SU-DHL-6 (cell line): Measurements from ENCODE around the gene PDE8B.
"Not testable (repeated sequence)": the region's sequence is repeated elsewhere in the genome, so short reads cannot be mapped to it uniquely, and the experiment has no call there.

Source experiments
- H2AFZ ChIP-seq: fragments of 200-600 bp; sonication (generic); 2 replicates; pipeline ENCODE4 v1.6.1; 2014; ENCODE audit warnings: low read depth, mild to moderate bottlenecking, moderate library complexity, mixed read lengths, antibody characterized with exemption, low read length; ENCODE audit not compliant: severe bottlenecking
- H3F3A ChIP-seq: fragments of 200-600 bp; shearing (Covaris generic); 2 replicates; pipeline ENCODE4 v1.6.0; 2016; ENCODE audit warnings: antibody characterized with exemption, mild to moderate bottlenecking; ENCODE audit not compliant: insufficient read depth
- H3K27ac ChIP-seq: fragments of 200-600 bp; sonication (generic); 2 replicates; pipeline ENCODE4 v1.5.1; 2016; ENCODE audit warnings: low read depth, mild to moderate bottlenecking, low read length, moderate library complexity, mixed read lengths
- H3K27me3 ChIP-seq: fragments of 200-600 bp; sonication (generic), shearing (Covaris generic); 2 replicates; pipeline ENCODE4 v1.6.0; 2014; ENCODE audit warnings: mild to moderate bottlenecking, low read length
- H3K36me3 ChIP-seq: fragments of 200-600 bp; sonication (generic); 2 replicates; pipeline ENCODE4 v1.6.1; 2014; ENCODE audit warnings: mild to moderate bottlenecking, low read length, mixed read lengths
- H3K4me2 ChIP-seq: fragments of 300-600, 200-600 bp; shearing (Covaris generic), sonication (generic); 2 replicates; pipeline ENCODE4 v1.6.0; 2014; ENCODE audit warnings: low read length, low read depth, mild to moderate bottlenecking; ENCODE audit not compliant: poor library complexity, severe bottlenecking
- H3K4me3 ChIP-seq: fragments of 200-600 bp; sonication (generic); 2 replicates; pipeline ENCODE4 v1.5.1; 2014; ENCODE audit warnings: antibody characterized with exemption, low read length, mild to moderate bottlenecking, mixed read lengths; ENCODE audit not compliant: insufficient read depth, poor library complexity, severe bottlenecking
- H3K79me2 ChIP-seq: fragments of 200-600 bp; sonication (generic); 2 replicates; pipeline ENCODE4 v1.6.1; 2014; ENCODE audit warnings: mild to moderate bottlenecking, low read length, moderate library complexity; ENCODE audit not compliant: insufficient read depth
- H3K9ac ChIP-seq: fragments of 200-600 bp; sonication (generic); 2 replicates; pipeline ENCODE4 v1.7.0; 2014; ENCODE audit warnings: mild to moderate bottlenecking, low read length
- H3K9me2 ChIP-seq: fragments of 200-600 bp; sonication (generic); replicated peaks from 2 replicates; pipeline ENCODE4 v1.6.1; 2014; ENCODE audit warnings: low read length; ENCODE audit not compliant: insufficient read depth
- H3K9me3 ChIP-seq: fragments of 200-600 bp; sonication (generic); 2 replicates; pipeline ENCODE4 v1.6.1; 2014; ENCODE audit warnings: low read length, mixed read lengths; ENCODE audit not compliant: insufficient read depth
- H4K20me1 ChIP-seq: fragments of 200-600 bp; sonication (generic); 2 replicates; pipeline ENCODE4 v1.6.1; 2014; ENCODE audit warnings: low read depth, mild to moderate bottlenecking, antibody characterized with exemption, low read length, moderate library complexity, mixed read lengths
- EZH2phosphoT487 ChIP-seq: fragments of 200-600 bp; sonication (generic), shearing (Covaris generic); conservative IDR thresholded peaks from 2 replicates; pipeline ENCODE4 v1.6.1; 2018; ENCODE audit warnings: mild to moderate bottlenecking, antibody characterized with exemption, low read length, moderate library complexity, mixed read lengths
- TF ChIP-seq, protein P1 (sequence below): fragments of 200-600 bp; sonication (generic); IDR thresholded peaks from one replicate; pipeline ENCODE4 v1.5.1; 2017; ENCODE audit warnings: antibody characterized with exemption, mild to moderate bottlenecking, low read length, moderate library complexity; ENCODE audit not compliant: insufficient read depth, poor library complexity, severe bottlenecking

Gene PDE8B

DNA sequence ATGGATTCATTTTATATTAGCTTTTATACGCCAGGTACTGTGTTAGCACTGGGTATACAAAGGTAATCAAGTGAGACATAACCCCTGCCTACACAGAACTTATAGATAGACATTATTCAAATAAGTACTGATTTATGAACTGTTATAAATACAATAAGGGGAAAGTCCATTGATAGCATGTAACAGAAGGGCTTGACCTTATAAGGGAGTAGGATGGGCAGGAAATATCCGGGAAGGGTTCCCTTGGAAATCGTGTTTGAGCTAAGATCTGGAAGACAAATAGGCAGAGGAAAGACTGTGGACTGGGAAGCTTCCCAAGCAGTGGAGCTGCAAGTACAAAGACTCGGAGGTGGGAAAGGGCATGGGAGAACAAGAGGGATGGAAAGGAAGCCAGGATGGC, 170.2 kb downstream of the PDE8B start:
- Histone ChIP-seq H3K9ac (no peak overlapping the region), H3K9me2 (no peaks in the 10 kb centered on the region), H4K20me1 (no peaks in the 10 kb centered on the region), H3K27ac (no peak overlapping the region), H2AFZ (no peak overlapping the region), H3K4me3 (no peak overlapping the region), H3K4me2 (no peak overlapping the region), H3F3A (no peaks in the 10 kb centered on the region), H3K27me3 (no peaks in the 10 kb centered on the region), H3K9me3 (no peaks in the 10 kb centered on the region), H3K36me3 (no peaks in the 10 kb centered on the region), H3K79me2 (no peaks in the 10 kb centered on the region)
- TF ChIP-seq EZH2phosphoT487: no peak

DNA sequence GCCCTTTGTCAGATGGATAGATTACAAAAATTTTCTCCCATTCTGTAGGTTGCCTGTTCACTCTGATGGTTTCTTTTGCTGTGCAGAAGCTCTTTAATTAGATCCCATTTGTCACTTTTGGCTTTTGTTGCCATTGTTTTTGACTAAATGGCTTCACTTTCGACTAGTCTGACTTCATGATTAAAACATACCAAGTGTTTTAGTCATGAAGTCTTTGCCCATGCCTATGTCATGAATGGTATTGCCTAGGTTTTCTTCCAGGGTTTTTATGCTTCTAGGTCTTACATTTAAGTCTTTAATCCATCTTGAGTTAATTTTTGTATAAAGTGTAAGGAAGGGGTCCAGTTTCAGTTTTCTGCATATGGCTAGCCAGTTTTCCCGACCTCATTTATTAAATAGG, 172.9 kb downstream of the PDE8B start:
- not testable (repeated sequence) for H3K4me2 ChIP-seq, H4K20me1 ChIP-seq, H3K36me3 ChIP-seq, H3K4me3 ChIP-seq, H3K27me3 ChIP-seq, H3K9ac ChIP-seq, H3K79me2 ChIP-seq, H3K9me2 ChIP-seq, H2AFZ ChIP-seq, H3K27ac ChIP-seq, H3F3A ChIP-seq, H3K9me3 ChIP-seq

DNA sequence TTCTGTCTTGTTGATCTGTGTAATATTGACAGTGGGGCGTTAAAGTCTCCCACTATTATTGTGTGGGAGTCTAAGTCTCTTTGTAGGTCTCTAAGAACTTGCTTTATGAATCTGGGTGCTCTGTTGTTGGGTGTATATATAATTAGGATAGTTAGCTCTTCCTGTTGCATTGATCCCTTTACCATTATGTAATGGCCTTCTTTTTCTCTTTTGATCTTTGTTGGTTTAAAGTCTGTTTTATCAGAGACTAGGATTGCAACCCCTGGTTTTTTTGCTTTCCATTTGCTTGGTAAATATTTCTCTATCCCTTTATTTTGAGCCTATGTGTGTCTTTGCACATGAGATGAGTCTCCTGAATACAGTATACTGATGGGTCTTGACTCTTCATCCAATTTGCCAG, 175.9 kb downstream of the PDE8B start:
- not testable (repeated sequence) for H3K9ac ChIP-seq

DNA sequence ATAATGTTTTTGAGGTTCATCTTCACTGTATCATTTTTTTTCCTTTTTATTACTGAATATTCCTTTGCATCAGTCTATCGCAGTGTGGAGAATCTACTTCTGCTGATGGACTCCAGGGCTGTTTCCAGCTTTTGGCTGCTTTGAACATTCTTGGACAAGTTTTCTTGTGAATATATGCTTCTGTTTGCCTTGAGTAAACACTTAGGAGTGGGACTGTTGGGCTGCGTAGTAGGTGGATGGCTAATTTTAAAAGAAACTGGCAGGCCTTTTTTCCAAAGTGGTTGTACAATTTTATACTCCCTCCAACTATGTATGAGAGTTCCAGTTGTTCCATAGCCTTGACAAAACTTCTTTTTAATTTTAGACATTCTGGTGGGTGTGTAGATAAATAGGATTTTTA, 179.3 kb downstream of the PDE8B start:
- no peaks in the 10 kb centered on the region for H3K9me2 ChIP-seq
- no peak overlapping the region for H3K4me3 ChIP-seq
- no peak overlapping the region for H2AFZ ChIP-seq
- H3K27ac ChIP-seq: no peak overlapping the region
- no peaks in the 10 kb centered on the region for H4K20me1 ChIP-seq
- no peaks in the 10 kb centered on the region for H3K9me3 ChIP-seq
- H3K4me2 ChIP-seq: no peak overlapping the region
- H3K79me2 ChIP-seq: no peaks in the 10 kb centered on the region
- H3F3A ChIP-seq: no peaks in the 10 kb centered on the region
- no peaks in the 10 kb centered on the region for H3K36me3 ChIP-seq
- no peaks in the 10 kb centered on the region for H3K27me3 ChIP-seq
- no peak overlapping the region for H3K9ac ChIP-seq
- TF ChIP-seq, protein P1, sequence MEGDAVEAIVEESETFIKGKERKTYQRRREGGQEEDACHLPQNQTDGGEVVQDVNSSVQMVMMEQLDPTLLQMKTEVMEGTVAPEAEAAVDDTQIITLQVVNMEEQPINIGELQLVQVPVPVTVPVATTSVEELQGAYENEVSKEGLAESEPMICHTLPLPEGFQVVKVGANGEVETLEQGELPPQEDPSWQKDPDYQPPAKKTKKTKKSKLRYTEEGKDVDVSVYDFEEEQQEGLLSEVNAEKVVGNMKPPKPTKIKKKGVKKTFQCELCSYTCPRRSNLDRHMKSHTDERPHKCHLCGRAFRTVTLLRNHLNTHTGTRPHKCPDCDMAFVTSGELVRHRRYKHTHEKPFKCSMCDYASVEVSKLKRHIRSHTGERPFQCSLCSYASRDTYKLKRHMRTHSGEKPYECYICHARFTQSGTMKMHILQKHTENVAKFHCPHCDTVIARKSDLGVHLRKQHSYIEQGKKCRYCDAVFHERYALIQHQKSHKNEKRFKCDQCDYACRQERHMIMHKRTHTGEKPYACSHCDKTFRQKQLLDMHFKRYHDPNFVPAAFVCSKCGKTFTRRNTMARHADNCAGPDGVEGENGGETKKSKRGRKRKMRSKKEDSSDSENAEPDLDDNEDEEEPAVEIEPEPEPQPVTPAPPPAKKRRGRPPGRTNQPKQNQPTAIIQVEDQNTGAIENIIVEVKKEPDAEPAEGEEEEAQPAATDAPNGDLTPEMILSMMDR: no peak
- no peak for TF ChIP-seq EZH2phosphoT487

More for the DNA sequence above, 175.9 kb downstream of the PDE8B start:
- H3K27ac ChIP-seq, H3K9me2 ChIP-seq, H3K4me3 ChIP-seq, H3F3A ChIP-seq, H2AFZ ChIP-seq, H3K27me3 ChIP-seq, H3K9me3 ChIP-seq, H4K20me1 ChIP-seq, H3K79me2 ChIP-seq, H3K4me2 ChIP-seq, H3K36me3 ChIP-seq: not testable (repeated sequence)

DNA sequence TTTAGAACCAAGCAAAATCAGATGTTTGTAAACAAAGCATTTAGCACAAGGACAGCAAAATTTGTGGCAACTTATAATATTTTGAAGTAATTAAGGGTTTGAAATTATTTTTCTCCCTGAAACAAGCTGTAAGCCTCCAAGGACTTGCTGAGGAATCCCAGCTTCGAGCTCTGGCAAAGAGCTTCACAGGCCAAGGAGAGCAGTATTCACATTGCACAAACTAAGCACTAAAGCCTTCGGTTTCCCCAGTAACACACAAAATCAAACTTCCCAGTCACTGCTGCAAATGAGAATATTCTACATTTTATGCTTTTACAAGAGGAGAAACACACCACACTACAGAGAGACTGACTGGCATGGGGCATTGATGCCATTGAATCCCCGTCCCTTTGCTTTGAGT, 179.7 kb downstream of the PDE8B start:
- Histone ChIP-seq H3K79me2 (no peaks in the 10 kb centered on the region), H3K27ac (no peak overlapping the region)
- TF ChIP-seq, protein P1: no peak
- TF ChIP-seq EZH2phosphoT487: no peak

More for the DNA sequence above, 179.7 kb downstream of the PDE8B start:
- Histone ChIP-seq H3K4me2 (no peak overlapping the region), H3K9me2 (no peaks in the 10 kb centered on the region), H3K9me3 (no peaks in the 10 kb centered on the region), H3K9ac (no peak overlapping the region), H3K36me3 (no peaks in the 10 kb centered on the region), H3K27me3 (no peaks in the 10 kb centered on the region), H2AFZ (no peak overlapping the region), H3F3A (no peaks in the 10 kb centered on the region), H3K4me3 (no peak overlapping the region), H4K20me1 (no peaks in the 10 kb centered on the region)
